ENCODE data around the gene RRAD. TPM values are rescaled to one million over a fixed set of nuclear protein-coding genes. Genes with fewer than 3 reads are reported as not detected.
"Not testable (repeated sequence)": the region's sequence is repeated elsewhere in the genome, so short reads cannot be mapped to it uniquely, and the experiment has no call there.

RRAD gene, protein sequence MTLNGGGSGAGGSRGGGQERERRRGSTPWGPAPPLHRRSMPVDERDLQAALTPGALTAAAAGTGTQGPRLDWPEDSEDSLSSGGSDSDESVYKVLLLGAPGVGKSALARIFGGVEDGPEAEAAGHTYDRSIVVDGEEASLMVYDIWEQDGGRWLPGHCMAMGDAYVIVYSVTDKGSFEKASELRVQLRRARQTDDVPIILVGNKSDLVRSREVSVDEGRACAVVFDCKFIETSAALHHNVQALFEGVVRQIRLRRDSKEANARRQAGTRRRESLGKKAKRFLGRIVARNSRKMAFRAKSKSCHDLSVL
- total RNA-seq: 1,000 to 10,000 TPM in 1 of 4 donors, 100 to 1,000 TPM in 3; 164 to 2,869 (median 749) TPM
- polyA plus RNA-seq: 100 to 1,000 TPM; 168 to 304 (median 293) TPM
- long read RNA-seq, donor 1, transcript RRAD-202 (5 exons, 1,476 nt): minor isoform, 148 of 6,836 reads
- long read RNA-seq, donor 1, transcript RRAD-201 (5 exons, 1,569 nt): major isoform, 5,424 of 6,836 reads
- long read RNA-seq, donor 1, partial matches to known transcripts: 870 of 6,836 reads
- long read RNA-seq, donor 1, other reads (novel, unspliced or antisense): 394 of 6,836 reads
- long read RNA-seq, donor 2, transcript RRAD-201 (5 exons, 1,569 nt): major isoform, 1,879 of 2,386 reads
- long read RNA-seq, donor 2, transcript RRAD-202 (5 exons, 1,476 nt): minor isoform, 72 of 2,386 reads
- long read RNA-seq, donor 2, partial matches to known transcripts: 350 of 2,386 reads
- long read RNA-seq, donor 2, other reads (novel, unspliced or antisense): 85 of 2,386 reads

DNA sequence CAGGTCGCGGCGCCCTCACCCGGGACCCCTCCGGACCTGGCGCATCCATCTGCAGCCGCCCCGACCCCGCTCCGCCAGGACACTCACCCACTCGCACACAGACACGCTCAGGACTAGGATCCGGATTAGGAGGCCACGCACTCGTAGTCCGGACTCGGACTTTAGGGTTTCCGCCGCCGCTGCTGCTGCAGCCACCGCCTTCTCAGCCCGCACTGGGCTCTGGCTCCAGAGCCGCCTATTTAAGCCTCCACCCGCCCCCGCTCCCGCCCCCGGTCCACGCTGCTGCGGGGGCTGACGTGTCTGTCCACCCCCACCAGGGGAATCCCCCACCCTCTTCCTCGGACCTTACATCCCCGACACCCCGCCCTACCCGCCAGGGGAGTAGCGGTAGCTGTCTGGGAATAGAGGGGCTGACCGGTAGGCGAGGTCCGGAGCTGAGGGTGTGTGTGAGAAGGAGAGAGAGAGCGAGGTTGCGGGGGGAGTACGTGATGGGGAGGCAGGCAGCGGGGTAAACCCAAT lies at the start of gene RRAD:
Gene RRAD, minus strand, starts transcription at position 214 of the 519 bp plus-strand sequence. CDS start 356 bp downstream, outside the sequence.
- peak; percentile 80 to 87 for DNase-seq
- ATAC-seq: peak; percentile 23 to 45 (median 34)
- Histone ChIP-seq H3K4me3 (peak within 1 kb of the TSS; percentile 67), H3K9me3 (no peaks in the 10 kb centered on the region), H3K36me3 (ENCODE audit: insufficient read depth in 1 of 2, low read depth in 1 of 2) (peaks cover 0 to 32% of the 10 kb centered on the region in 2 donors), H3K27ac (peak within 1 kb of the TSS; percentile 96), H3K4me1 (peaks cover 37% of the 10 kb centered on the region), H3K27me3 (ENCODE audit: insufficient read depth in 3 of 3, low read length in 2 of 3) (no peaks in the 10 kb centered on the region)
- 1 to 2% (median 2%) methylated on average over 31 to 42 of the region's 42 CpGs for WGBS, 3 donors
- intact Hi-C loops (cut with DNase I): no loop called here
- no peak for TF ChIP-seq CTCF (IDR thresholded peaks at IDR 0.05)

GRCh38 chr16:66974932-66975246 lies 49.6 kb upstream of the RRAD start:
- peak in 1 of 2 donors; percentile 18 for DNase-seq
- not testable (repeated sequence) for H3K4me3 ChIP-seq; H3K4me1 ChIP-seq; H3K27me3 ChIP-seq (ENCODE audit: insufficient read depth in 3 of 3, low read length in 2 of 3); H3K9me3 ChIP-seq; ATAC-seq; H3K27ac ChIP-seq
- 58 to 63% (median 59%) methylated on average over 11 of the region's 11 CpGs for WGBS, 3 donors
- peaks cover 0 to 40% of the 10 kb centered on the region in 2 donors for H3K36me3 ChIP-seq (ENCODE audit: insufficient read depth in 1 of 2, low read depth in 1 of 2)
- intact Hi-C loops (cut with DNase I): loop anchor here in 1 of 2 donors (5.0 kb wide), 2 partner anchors 127 to 182 kb away; partner anchors contain the start of genes FBXL8 and TRADD

DNA sequence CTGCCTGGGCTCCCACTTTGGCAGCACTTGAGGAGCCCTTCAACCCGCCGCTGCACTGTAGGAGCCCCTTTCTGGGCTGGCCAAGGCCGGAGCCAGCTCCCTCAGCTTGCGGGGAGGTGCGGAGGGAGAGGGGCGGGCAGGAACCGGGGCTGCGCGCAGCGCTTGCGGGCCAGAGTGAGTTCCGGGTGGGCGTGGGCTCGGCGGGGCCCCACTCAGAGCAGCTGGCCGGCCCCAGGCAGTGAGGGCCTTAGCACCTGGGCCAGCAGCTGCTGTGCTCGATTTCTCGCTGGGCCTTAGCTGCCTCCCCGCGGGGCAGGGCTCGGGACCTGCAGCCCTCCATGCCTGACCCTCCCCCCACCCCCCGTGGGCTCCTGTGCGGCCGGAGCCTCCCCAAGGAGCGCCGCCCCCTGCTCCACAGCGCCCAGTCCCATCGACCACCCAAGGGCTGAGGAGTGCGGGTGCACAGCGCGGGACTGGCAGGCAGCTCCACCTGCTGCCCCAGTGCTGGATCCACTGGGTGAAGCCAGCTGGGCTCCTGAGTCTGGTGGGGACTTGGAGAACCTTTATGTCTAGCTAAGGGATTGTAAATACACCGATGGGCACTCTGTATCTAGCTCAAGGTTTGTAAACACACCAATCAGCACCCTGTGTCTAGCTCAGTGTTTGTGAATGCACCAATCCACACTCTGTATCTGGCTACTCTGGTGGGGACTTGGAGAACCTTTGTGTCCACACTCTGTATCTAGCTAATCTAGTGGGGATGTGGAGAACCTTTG lies 49.0 kb upstream of the RRAD start:
- peak in 1 of 2 donors; percentile 26 for DNase-seq
- H3K4me1 ChIP-seq; H3K27ac ChIP-seq; H3K27me3 ChIP-seq (ENCODE audit: insufficient read depth in 3 of 3, low read length in 2 of 3); H3K9me3 ChIP-seq; ATAC-seq; H3K4me3 ChIP-seq; intact Hi-C loops (cut with DNase I): not testable (repeated sequence)
- 71 to 80% (median 73%) methylated on average over 25 to 32 of the region's 32 CpGs for WGBS, 3 donors
- H3K36me3 ChIP-seq (ENCODE audit: insufficient read depth in 1 of 2, low read depth in 1 of 2): peaks cover 0 to 44% of the 10 kb centered on the region in 2 donors

- DNase-seq: no peak
- H3K9me3 ChIP-seq: no peaks in the 10 kb centered on the region
- no peak for ATAC-seq
- H3K4me1 ChIP-seq: no peaks in the 10 kb centered on the region
- peaks cover 0 to 50% of the 10 kb centered on the region in 2 donors for H3K36me3 ChIP-seq (ENCODE audit: insufficient read depth in 1 of 2, low read depth in 1 of 2)
- intact Hi-C loops (cut with DNase I): no loop called here
- H3K4me3 ChIP-seq: no peak overlapping the region
- no peak overlapping the region for H3K27ac ChIP-seq
- no peak for TF ChIP-seq CTCF (IDR thresholded peaks at IDR 0.05)
- H3K27me3 ChIP-seq (ENCODE audit: insufficient read depth in 3 of 3, low read length in 2 of 3): no peaks in the 10 kb centered on the region
- 78 to 95% (median 79%) methylated on average over 4 to 6 of the region's 6 CpGs for WGBS, 3 donors
Observed at GRCh38 chr16:66973716-66974115, 48.4 kb upstream of the RRAD start.

DNA sequence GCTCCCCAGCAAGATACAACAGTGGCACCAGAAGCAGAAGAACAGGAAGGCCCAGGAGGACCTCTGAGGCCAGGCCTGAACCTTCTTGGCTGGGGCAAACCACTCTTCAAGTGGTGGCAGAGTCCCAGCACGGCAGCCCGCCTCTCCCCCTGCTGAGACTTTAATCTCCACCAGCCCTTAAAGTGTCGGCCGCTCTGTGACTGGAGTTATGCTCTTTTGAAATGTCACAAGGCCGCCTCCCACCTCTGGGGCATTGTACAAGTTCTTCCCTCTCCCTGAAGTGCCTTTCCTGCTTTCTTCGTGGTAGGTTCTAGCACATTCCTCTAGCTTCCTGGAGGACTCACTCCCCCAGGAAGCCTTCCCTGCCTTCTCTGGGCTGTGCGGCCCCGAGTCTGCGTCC lies 47.6 kb upstream of the RRAD start:
- H3K4me3 ChIP-seq: no peak overlapping the region
- no peak for DNase-seq
- H3K27me3 ChIP-seq (ENCODE audit: insufficient read depth in 3 of 3, low read length in 2 of 3): no peaks in the 10 kb centered on the region
- no peak for ATAC-seq
- H3K27ac ChIP-seq: no peak overlapping the region
- no peaks in the 10 kb centered on the region for H3K9me3 ChIP-seq
- no peaks in the 10 kb centered on the region for H3K4me1 ChIP-seq
- peaks cover 0 to 57% of the 10 kb centered on the region in 2 donors for H3K36me3 ChIP-seq (ENCODE audit: insufficient read depth in 1 of 2, low read depth in 1 of 2)
- 76 to 89% (median 85%) methylated on average over 9 of the region's 9 CpGs for WGBS, 3 donors
- TF ChIP-seq CTCF (IDR thresholded peaks at IDR 0.05): no peak
- intact Hi-C loops (cut with DNase I): no loop called here
